NCI-H345 treated with DMSO at 0.1 percent for 48 hours (cell line): ENCODE results near the gene DPH5.
"Not testable (repeated sequence)": the region's sequence is repeated elsewhere in the genome, so short reads cannot be mapped to it uniquely, and the experiment has no call there.

ENCODE experiments used
- DNase-seq: peaks from one replicate; lab custom pipeline; 2025; ENCODE audit not compliant: unreplicated experiment; lab: John Stamatoyannopoulos, UW

DPH5 gene

GRCh38 chr1:101032129-101032528, 6.5 kb upstream of the DPH5 start:
- DNase-seq: not testable (repeated sequence)

- DNase-seq: no peak
Measured at GRCh38 chr1:101030881-101031280, 5.3 kb upstream of the DPH5 start.

GRCh38 chr1:101029184-101029583, 3.6 kb upstream of the DPH5 start:
- DNase-seq: no peak

- DNase-seq: no peak
Measured at GRCh38 chr1:101028466-101028865, 2.9 kb upstream of the DPH5 start.

DNA sequence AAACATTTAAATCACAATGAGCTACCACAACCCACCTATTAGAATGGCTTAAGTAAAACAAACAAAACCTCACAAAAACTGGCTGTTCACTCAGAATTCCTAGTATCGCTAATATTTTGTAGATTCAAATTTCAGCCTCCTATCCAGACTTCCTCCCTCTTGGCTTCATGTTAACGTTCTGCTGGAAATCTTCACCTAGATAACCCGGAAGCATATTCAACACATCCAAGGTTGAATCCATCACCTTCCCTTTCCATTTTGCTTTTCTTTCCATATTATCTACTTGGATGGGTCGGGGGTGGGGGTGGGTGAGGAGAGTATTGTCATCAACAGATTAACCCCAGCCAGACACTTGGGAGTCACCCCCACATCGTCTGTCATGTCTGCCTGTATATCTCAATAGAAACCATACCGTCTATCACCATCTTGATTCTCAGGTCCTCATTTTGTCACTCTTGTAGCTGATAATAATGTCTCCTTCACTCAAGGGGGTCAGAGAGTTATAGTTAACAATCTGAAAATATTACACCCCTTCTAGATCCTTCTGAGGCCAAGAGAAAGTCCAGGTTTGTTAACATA, 1.7 kb upstream of the DPH5 start:
- DNase-seq: no peak

DNA sequence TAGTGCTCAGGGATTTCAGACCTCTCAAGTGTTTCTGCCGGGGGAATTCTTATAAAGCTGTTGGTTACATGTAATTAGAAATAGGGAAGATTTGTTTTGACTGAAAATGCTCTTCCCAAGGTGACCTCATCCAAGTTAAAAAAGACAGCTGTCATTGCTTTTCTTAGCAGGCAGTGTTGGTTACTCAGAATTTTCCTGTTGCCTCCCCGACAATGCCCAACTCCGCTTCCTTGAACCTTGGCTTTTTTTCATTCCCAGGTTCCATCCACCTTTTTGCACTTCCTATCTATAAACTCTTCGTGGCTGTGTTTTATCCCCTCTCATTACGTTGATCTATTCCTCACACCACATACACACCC, 825 bp upstream of the DPH5 start:
- no peak for DNase-seq

- peak; percentile 35 for DNase-seq
Measured at GRCh38 chr1:101025283-101025656, 314 bp downstream of the DPH5 start.

DNA sequence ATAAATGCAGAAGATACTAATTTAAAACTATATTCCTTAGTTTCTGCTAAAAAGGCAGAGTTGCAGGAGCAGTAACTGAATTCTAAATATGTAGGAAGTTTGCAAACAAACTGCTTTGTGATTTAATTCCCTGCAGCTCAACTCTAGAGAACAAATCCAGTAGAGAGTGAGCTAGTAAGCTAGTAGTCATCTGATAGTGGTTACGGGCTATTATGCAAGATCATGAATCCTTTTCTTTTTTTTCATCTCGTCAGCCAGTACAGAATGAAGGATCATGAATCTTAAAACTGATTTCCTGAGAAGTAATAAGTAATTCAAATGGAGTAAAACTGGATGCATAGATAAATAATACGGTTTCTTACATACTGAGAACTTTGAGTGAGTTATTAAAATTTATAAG, 3.3 kb downstream of the DPH5 start:
- DNase-seq: no peak

- DNase-seq: no peak
Measured at GRCh38 chr1:101017448-101017847, 8.1 kb downstream of the DPH5 start.

DNA sequence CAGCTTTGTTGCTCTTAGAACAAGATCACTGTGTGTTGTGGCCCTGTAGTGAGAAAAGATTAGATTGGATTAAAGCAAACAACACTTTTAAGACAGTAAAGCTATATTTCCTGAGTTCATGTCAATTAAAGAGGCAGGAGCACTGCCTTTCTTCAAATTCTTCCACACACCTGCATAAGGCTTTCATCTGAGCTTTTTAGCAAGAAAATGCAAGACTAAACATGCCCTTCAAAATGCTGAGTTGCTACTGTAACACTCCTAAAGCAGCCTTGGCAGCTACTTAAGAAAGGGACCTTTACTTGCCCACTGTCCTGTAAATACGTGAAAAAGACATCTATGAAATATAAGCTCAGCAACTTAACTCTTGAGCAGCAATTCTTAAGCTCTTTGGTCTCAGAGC, 11.8 kb downstream of the DPH5 start:
- DNase-seq: no peak

DNA sequence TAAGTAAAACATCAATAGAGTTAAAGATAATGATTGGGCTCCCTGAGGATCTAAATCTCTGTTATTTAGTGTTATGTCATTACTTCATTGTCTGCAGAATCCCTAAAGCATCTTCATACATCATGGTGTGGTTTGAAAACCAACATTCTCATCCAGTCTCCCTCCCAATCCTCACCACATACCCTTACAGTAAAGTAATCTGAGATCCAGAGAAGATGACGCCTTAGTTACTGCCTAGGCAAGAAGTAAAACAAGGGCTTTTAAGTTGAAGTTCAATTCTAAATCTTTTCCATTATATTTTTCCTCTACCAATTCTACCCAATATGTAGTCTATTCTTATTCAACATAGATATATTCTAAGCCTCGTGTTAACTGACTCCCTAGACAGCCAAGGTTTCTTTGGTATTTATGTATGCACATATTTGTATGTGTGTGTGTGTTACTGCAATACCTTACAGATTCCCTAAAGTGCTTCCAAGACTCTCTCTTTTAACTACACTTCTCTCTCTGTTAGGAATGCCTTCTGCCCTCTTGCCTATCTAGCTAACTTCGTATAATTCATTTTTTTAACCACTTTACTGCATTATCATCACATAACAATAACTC, 17.3 kb downstream of the DPH5 start:
- DNase-seq: no peak

GRCh38 chr1:101006553-101006952, 19.0 kb downstream of the DPH5 start:
- no peak for DNase-seq

DNA sequence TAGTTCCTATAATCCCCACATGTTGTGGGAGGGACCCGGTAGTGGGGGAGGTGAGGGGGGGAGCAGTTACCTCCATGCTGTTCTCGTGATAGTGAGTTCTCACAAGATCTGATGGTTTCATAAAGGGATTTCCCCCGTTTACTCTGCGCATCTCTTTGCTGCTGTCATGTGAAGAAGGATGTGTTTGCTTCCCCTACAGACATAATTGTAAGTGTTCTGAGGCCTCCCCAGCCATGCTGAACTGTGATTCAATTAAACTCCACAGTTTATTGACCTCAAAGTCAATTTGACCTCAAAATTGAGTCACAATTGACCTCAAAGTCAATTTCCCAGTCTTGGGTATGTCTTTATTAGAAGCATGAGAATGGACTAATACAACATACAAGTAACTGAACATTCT, 19.7 kb downstream of the DPH5 start:
- no peak for DNase-seq

- no peak for DNase-seq
Measured at GRCh38 chr1:101005183-101005582, 20.4 kb downstream of the DPH5 start.

DNA sequence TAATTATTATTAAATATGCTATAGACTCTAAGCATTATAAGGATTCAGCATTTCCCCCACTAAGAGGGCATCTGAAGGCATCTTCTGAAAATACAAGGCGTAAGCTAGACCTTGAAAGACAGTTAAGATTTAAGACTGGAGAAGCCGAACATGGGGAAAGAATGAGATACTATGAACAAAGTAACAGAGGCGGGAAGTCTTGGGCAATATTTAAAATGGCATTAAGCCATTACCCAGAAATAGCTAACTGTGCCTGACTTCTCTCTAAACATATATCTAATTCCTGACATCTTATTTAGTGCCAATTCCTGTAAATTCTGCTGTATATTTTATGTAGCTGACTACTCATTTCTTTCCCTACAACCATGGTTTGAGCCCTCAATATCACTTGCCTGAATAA, 20.9 kb downstream of the DPH5 start:
- DNase-seq: no peak

DNA sequence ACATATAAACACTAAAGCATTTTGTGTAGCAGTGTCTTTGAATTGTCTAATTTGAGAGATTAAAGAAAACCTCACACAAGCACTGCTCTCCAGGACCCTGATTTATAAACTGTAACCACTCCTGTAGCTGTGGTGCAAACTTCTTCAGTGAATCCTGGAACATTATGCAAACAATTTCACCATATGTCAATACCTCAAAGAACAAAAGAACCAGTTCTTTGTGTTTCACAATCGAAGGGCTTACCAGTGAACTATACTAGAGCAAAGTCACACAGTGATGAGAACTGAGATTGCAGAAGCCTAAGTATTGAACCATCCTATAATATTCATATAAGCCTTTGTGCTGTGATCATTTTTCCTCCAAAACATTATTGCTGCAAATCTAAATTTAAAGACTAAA, 21.5 kb downstream of the DPH5 start:
- peak; percentile 67 for DNase-seq

GRCh38 chr1:101003012-101003650, 22.5 kb downstream of the DPH5 start:
- DNase-seq: no peak

DNA sequence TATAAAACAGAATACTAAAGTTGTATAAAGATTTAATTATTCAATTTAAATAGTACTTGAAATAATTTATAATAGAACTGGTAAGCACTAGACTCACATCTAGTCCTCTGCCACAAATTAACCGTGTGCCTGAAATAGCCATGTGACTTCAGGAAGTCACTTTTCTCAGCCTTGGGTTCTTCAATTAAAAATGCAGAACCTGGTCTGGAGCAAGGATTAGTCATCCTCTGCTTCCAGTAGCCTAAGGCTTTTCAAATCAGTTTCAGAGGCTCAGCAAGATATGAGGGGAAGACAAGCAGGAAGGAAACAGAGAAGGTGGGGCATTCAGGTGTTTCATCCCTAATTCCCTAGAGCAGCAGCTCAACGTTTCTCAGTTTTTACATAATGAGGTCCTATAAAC, 23.0 kb downstream of the DPH5 start:
- no peak for DNase-seq

- no peak for DNase-seq
Measured at GRCh38 chr1:101000131-101000873, 25.3 kb downstream of the DPH5 start.

- DNase-seq: no peak
Measured at GRCh38 chr1:100998426-100998825, 27.2 kb downstream of the DPH5 start.

- no peak for DNase-seq
Measured at GRCh38 chr1:100995198-100995988, 30.2 kb downstream of the DPH5 start.
